Trophoblast cell (in vitro differentiated cells and primary cell): ENCODE measurements around the gene PTPRN2.

ENCODE experiments used
- DNase-seq, 2 donors: peaks; one replicate each; pipeline ENCODE4 v3.0.0-alpha.2; 2016
- H2AFZ ChIP-seq: 2 replicates; pipeline ENCODE4 v1.6.1; 2013; ENCODE audit warnings: low read length, moderate library complexity, mild to moderate bottlenecking; ENCODE audit not compliant: insufficient read depth, poor library complexity
- H2AK5ac ChIP-seq: 2 replicates; pipeline ENCODE4 v1.6.1; 2013; ENCODE audit warnings: mild to moderate bottlenecking, low read length
- H2BK120ac ChIP-seq: 2 replicates; pipeline ENCODE4 v1.6.1; 2013; ENCODE audit warnings: low read length, mild to moderate bottlenecking, moderate library complexity; ENCODE audit not compliant: insufficient read depth, poor library complexity
- H2BK12ac ChIP-seq: 2 replicates; pipeline ENCODE4 v1.6.1; 2013; ENCODE audit warnings: mild to moderate bottlenecking, low read length, moderate library complexity
- H2BK5ac ChIP-seq: 2 replicates; pipeline ENCODE4 v1.6.1; 2013; ENCODE audit warnings: low read length, low read depth, moderate library complexity, mild to moderate bottlenecking; ENCODE audit not compliant: poor library complexity
- H3K14ac ChIP-seq: 2 replicates; pipeline ENCODE4 v1.6.1; 2013; ENCODE audit warnings: mild to moderate bottlenecking, low read length
- H3K18ac ChIP-seq: 2 replicates; pipeline ENCODE4 v1.6.1; 2013; ENCODE audit warnings: mild to moderate bottlenecking, low read length
- H3K23ac ChIP-seq: 2 replicates; pipeline ENCODE4 v1.6.1; 2013; ENCODE audit warnings: low read length
- H3K27ac ChIP-seq: 2 replicates; pipeline ENCODE4 v1.5.1; 2013; ENCODE audit warnings: low read depth, mild to moderate bottlenecking, inconsistent platforms, low read length, moderate library complexity
- H3K27me3 ChIP-seq: 2 replicates; pipeline ENCODE4 v1.6.1; 2013; ENCODE audit warnings: inconsistent platforms, mild to moderate bottlenecking, low read length, moderate library complexity; ENCODE audit not compliant: insufficient read depth
- H3K36me3 ChIP-seq, 2 experiments: 1 replicate in 1 of 2; 2 replicates in 1 of 2; pipeline ENCODE4 v1.6.1; 2013; ENCODE audit warnings: low read length in 2 of 2, mild to moderate bottlenecking in 2 of 2, moderate library complexity in 1 of 2; ENCODE audit not compliant: insufficient read depth in 2 of 2, control insufficient read depth in 1 of 2
- H3K4ac ChIP-seq: 2 replicates; pipeline ENCODE4 v1.6.1; 2013; ENCODE audit warnings: low read depth, mild to moderate bottlenecking, low read length, moderate library complexity
- H3K4me1 ChIP-seq, 2 experiments: 1 replicate in 1 of 2; 2 replicates in 1 of 2; pipeline ENCODE4 v1.6.1; 2013; ENCODE audit warnings: low read length in 2 of 2, mild to moderate bottlenecking in 2 of 2, moderate library complexity in 1 of 2; ENCODE audit not compliant: insufficient read depth in 2 of 2, control insufficient read depth in 1 of 2
- H3K4me2 ChIP-seq: 2 replicates; pipeline ENCODE4 v1.6.1; 2013; ENCODE audit warnings: inconsistent platforms, mild to moderate bottlenecking, low read length, moderate library complexity
- H3K4me3 ChIP-seq: 2 replicates; pipeline ENCODE4 v1.5.1; 2013; ENCODE audit warnings: mild to moderate bottlenecking, low read depth, low read length, inconsistent platforms
- H3K79me1 ChIP-seq: one replicate; pipeline ENCODE4 v1.6.1; 2013; ENCODE audit warnings: low read length
- H3K79me2 ChIP-seq: 2 replicates; pipeline ENCODE4 v1.6.1; 2013; ENCODE audit warnings: low read length, mild to moderate bottlenecking; ENCODE audit not compliant: control insufficient read depth, insufficient read depth, poor library complexity
- H3K9ac ChIP-seq: 2 replicates; pipeline ENCODE4 v1.6.1; 2013; ENCODE audit warnings: mild to moderate bottlenecking, low read length
- H3K9me3 ChIP-seq: 2 replicates; pipeline ENCODE4 v1.6.1; 2013; ENCODE audit warnings: low read depth, mild to moderate bottlenecking, control low read depth, inconsistent platforms, low read length; ENCODE audit not compliant: insufficient read depth
- H4K12ac ChIP-seq: 2 replicates; pipeline ENCODE4 v1.6.1; 2013; ENCODE audit warnings: low read depth, mild to moderate bottlenecking, low read length, moderate library complexity
- H4K8ac ChIP-seq: 2 replicates; pipeline ENCODE4 v1.6.1; 2013; ENCODE audit warnings: low read depth, mild to moderate bottlenecking, low read length, moderate library complexity
- H4K91ac ChIP-seq: one replicate; pipeline ENCODE4 v1.6.1; 2013; ENCODE audit warnings: low read depth, mild to moderate bottlenecking, low read length, moderate library complexity
- WGBS: extraction: QIAGEN DNeasy Blood & Tissue Kit; methylation state at CpG from one replicate; pipeline ENCODE4 v1.1.7; 2013; ENCODE audit warnings: missing lambda C conversion rate; ENCODE audit not compliant: insufficient read length, insufficient coverage; ENCODE audit errors: extremely low coverage; 5-methylcytosine and 5-hydroxymethylcytosine counted together

Gene PTPRN2

GRCh38 chr7:158108646-158109293 is 478.9 kb downstream of the PTPRN2 start:
- Histone ChIP-seq H3K9me3 (peaks cover 57% of the 10 kb centered on the region), H3K4me3 (peak overlapping the region; percentile 13), H3K9ac (no peak overlapping the region), H3K79me2 (no peaks in the 10 kb centered on the region), H3K4me2 (no peak overlapping the region), H3K14ac (no peak overlapping the region), H2BK5ac (no peak overlapping the region), H3K27ac (no peak overlapping the region), H3K23ac (no peak overlapping the region), H3K4ac (no peak overlapping the region), H2AFZ (no peak overlapping the region), H4K91ac (no peak overlapping the region), H3K79me1 (no peaks in the 10 kb centered on the region), H4K12ac (no peak overlapping the region), H3K36me3 (no peaks in the 10 kb centered on the region), H4K8ac (no peak overlapping the region), H2BK120ac (no peak overlapping the region), H3K4me1 (no peaks in the 10 kb centered on the region), H3K18ac (no peak overlapping the region), H2AK5ac (no peak overlapping the region), H2BK12ac (no peak overlapping the region), H3K27me3 (no peaks in the 10 kb centered on the region)
- WGBS, result no CpG with 5 or more reads among the region's 4 CpGs
- no peak for DNase-seq

- no peak overlapping the region for H4K8ac ChIP-seq
- H3K4me2 ChIP-seq, result no peak overlapping the region
- no peak for DNase-seq
- H2AK5ac ChIP-seq, result no peak overlapping the region
- H2AFZ ChIP-seq, result no peak overlapping the region
- no peaks in the 10 kb centered on the region for H3K79me2 ChIP-seq
- WGBS, result no CpG with 5 or more reads among the region's 2 CpGs
- H3K9me3 ChIP-seq, result peaks cover 60% of the 10 kb centered on the region
- H3K4me3 ChIP-seq, result no peak overlapping the region
- no peak overlapping the region for H4K12ac ChIP-seq
- H2BK120ac ChIP-seq, result no peak overlapping the region
- H2BK5ac ChIP-seq, result no peak overlapping the region
- no peak overlapping the region for H3K27ac ChIP-seq
- H3K27me3 ChIP-seq, result no peaks in the 10 kb centered on the region
- no peak overlapping the region for H3K18ac ChIP-seq
- no peaks in the 10 kb centered on the region for H3K36me3 ChIP-seq
- no peak overlapping the region for H3K14ac ChIP-seq
- no peak overlapping the region for H3K23ac ChIP-seq
- H2BK12ac ChIP-seq, result no peak overlapping the region
- no peaks in the 10 kb centered on the region for H3K79me1 ChIP-seq
- no peaks in the 10 kb centered on the region for H3K4me1 ChIP-seq
- no peak overlapping the region for H3K9ac ChIP-seq
- H3K4ac ChIP-seq, result no peak overlapping the region
- H4K91ac ChIP-seq, result no peak overlapping the region
These were observed 479.8 kb downstream of the PTPRN2 start for GRCh38 chr7:158107806-158108205.

GRCh38 chr7:158106272-158106671 is 481.4 kb downstream of the PTPRN2 start:
- Histone ChIP-seq H4K12ac (no peak overlapping the region), H3K27me3 (no peaks in the 10 kb centered on the region), H3K9me3 (peaks cover 71% of the 10 kb centered on the region), H4K8ac (no peak overlapping the region), H3K4me3 (no peak overlapping the region), H2BK120ac (no peak overlapping the region), H4K91ac (no peak overlapping the region), H3K14ac (no peak overlapping the region), H3K36me3 (no peaks in the 10 kb centered on the region), H3K27ac (no peak overlapping the region), H3K4ac (no peak overlapping the region), H2BK5ac (no peak overlapping the region), H3K4me2 (no peak overlapping the region), H3K4me1 (no peaks in the 10 kb centered on the region), H2AK5ac (no peak overlapping the region), H2AFZ (no peak overlapping the region), H2BK12ac (no peak overlapping the region), H3K18ac (no peak overlapping the region), H3K79me1 (no peaks in the 10 kb centered on the region), H3K79me2 (no peaks in the 10 kb centered on the region), H3K23ac (no peak overlapping the region), H3K9ac (no peak overlapping the region)
- no CpG with 5 or more reads among the region's 3 CpGs for WGBS
- no peak for DNase-seq

GRCh38 chr7:158103378-158103777 is 484.2 kb downstream of the PTPRN2 start:
- Histone ChIP-seq H4K91ac (no peak overlapping the region), H2AFZ (no peak overlapping the region), H2BK120ac (no peak overlapping the region), H3K79me1 (no peaks in the 10 kb centered on the region), H3K4me2 (no peak overlapping the region), H2BK5ac (no peak overlapping the region), H3K27me3 (no peaks in the 10 kb centered on the region), H3K9me3 (peaks cover 55% of the 10 kb centered on the region), H4K12ac (no peak overlapping the region), H3K4ac (no peak overlapping the region), H2AK5ac (no peak overlapping the region), H2BK12ac (no peak overlapping the region), H3K4me3 (no peak overlapping the region), H3K14ac (no peak overlapping the region), H3K36me3 (no peaks in the 10 kb centered on the region), H3K9ac (no peak overlapping the region), H4K8ac (no peak overlapping the region), H3K23ac (no peak overlapping the region), H3K79me2 (no peaks in the 10 kb centered on the region), H3K27ac (no peak overlapping the region), H3K4me1 (no peaks in the 10 kb centered on the region), H3K18ac (no peak overlapping the region)
- WGBS, result no CpG with 5 or more reads among the region's 7 CpGs
- DNase-seq, result no peak
